Mononuclear cell (primary cell): ENCODE data around the gene THADA. TPM values are rescaled to one million over a fixed set of nuclear protein-coding genes. Genes with fewer than 3 reads are reported as not detected.

Experiments used
- H3K27me3 ChIP-seq: 2 replicates; pipeline ENCODE4 v1.6.0; 2011; ENCODE audit warnings: low read length, control low read depth; ENCODE audit not compliant: insufficient read depth
- H3K4me1 ChIP-seq: 2 replicates; pipeline ENCODE4 v1.5.1; 2011; ENCODE audit warnings: mild to moderate bottlenecking, low read length, control low read depth; ENCODE audit not compliant: insufficient read depth
- H3K4me3 ChIP-seq: 2 replicates; pipeline ENCODE4 v1.5.1; 2011; ENCODE audit warnings: mild to moderate bottlenecking, low read length, moderate library complexity
- H3K9me3 ChIP-seq: 2 replicates; pipeline ENCODE4 v1.5.1; 2011; ENCODE audit warnings: low read depth, mild to moderate bottlenecking, control low read depth, low read length
- total RNA-seq: library from RNA; depleted of rRNA; stranded (reverse); fragments of >200 nt; gene quantifications from one replicate; pipeline ENCODE4 v1.2.3, GENCODE V29; 2012

THADA gene
- total RNA-seq, 1 donor, result 25.5 TPM

DNA sequence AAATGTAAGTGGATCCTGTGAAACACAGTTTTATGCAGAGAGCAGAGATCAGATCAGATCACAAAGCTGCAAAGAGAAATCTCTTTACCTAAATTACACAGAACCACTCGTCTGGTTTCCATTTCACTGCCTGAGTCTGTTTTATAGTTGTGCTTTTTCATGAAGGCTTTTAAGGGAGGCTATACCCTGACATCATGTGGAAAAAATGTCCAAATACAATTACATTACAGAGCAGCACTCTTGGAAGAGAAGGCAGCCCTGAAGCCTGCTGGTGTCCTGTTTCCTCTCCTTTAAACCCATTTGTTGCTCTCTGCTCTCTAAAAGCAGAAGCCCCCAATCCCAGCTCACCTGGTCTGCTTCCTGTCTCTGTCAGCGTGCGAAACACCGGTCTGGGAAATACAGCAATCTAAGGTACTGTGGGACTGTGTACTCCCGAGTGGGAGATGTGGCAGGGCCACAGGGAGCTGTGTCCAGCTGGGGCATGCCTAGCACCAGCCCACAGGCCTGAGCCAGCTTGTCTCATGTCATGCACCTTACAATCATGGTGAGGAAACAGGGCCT is 344.6 kb downstream of the THADA start:
- H3K4me3 ChIP-seq, result no peak overlapping the region
- no peaks in the 10 kb centered on the region for H3K4me1 ChIP-seq
- no peaks in the 10 kb centered on the region for H3K9me3 ChIP-seq
- H3K27me3 ChIP-seq, result no peaks in the 10 kb centered on the region

DNA sequence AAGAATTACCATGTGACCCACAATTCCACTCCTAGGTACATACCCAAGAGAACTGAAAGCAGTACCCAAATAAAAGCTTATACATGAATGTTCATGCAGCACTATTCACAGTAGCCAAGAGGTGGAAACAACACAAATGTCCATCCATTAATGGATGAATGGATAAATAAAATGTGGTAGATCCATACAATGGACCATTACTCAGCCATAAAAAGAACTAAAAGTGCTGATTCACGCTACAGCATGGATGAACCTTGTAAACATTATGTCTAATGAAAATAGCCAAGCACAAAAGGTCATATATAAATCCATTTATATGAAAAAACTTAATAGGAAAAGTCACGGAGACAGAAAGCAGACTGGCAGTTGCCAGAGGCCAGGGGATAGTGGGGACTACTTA is 345.8 kb downstream of the THADA start:
- no peaks in the 10 kb centered on the region for H3K27me3 ChIP-seq
- H3K4me3 ChIP-seq, result no peak overlapping the region
- peaks cover 1% of the 10 kb centered on the region for H3K4me1 ChIP-seq
- no peaks in the 10 kb centered on the region for H3K9me3 ChIP-seq

DNA sequence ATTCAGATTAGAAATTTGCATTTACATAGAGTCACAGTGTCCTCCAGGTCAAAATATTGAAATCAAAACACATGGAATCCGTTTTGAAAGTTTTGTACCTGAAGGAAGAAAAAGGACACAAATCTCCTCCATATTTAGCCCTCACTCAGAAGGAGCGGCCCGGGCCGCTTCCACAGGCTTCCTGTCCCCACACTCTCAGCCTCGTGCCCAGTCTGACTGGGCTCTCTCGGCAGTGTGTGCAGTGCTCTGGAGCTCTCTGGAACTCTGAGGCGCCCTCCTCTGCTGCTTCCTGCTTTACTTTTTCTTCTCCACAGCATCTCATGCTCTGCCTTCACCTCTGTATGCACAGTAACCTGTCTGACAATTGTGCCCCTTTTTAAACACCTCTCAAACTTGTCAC is 347.2 kb downstream of the THADA start:
- Histone ChIP-seq H3K27me3 (no peaks in the 10 kb centered on the region), H3K9me3 (no peaks in the 10 kb centered on the region), H3K4me1 (peaks cover 7% of the 10 kb centered on the region), H3K4me3 (no peak overlapping the region)

DNA sequence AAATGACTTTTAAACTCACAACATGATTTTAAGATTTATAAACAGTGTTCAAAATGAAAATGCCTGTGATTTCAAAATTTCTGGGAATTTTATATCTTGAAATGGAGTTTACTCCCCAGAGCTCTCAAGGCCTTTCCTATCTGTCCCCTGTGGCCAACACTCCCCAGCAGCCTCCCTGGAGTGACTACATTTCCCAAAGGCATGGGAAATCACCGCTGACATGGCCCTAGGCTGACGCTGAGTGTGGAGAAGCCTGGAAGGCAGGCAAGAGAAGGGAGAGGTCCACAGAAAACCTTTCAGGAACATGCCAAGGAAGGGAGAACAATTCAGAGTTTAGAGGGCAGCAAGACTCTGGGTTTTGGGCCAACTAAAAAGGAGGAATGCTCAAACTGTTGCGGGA is 349.2 kb downstream of the THADA start:
- no peaks in the 10 kb centered on the region for H3K9me3 ChIP-seq
- H3K27me3 ChIP-seq, result no peaks in the 10 kb centered on the region
- H3K4me1 ChIP-seq, result peaks cover 7% of the 10 kb centered on the region
- H3K4me3 ChIP-seq, result no peak overlapping the region

DNA sequence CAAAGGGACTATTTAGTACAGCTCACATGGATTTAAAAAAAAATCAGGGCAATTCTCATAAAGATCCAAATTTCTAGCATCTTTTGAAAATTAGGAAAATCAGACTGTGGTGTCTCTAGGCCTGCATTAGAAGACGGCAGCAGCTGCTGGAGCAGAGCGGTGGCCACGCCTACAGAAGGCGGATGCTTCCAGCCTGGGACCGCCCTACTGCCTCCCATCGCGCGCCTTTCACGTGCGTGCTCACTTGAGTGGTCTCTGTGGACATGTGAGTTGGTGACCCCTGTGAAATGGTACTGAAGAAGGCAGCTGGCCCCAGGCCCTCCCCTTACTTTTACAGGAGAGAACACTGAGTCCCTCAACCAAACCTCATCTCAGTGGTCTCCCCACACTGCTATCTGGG is 354.3 kb downstream of the THADA start:
- no peaks in the 10 kb centered on the region for H3K9me3 ChIP-seq
- no peak overlapping the region for H3K4me3 ChIP-seq
- H3K27me3 ChIP-seq, result no peaks in the 10 kb centered on the region
- H3K4me1 ChIP-seq, result peaks cover 52% of the 10 kb centered on the region

DNA sequence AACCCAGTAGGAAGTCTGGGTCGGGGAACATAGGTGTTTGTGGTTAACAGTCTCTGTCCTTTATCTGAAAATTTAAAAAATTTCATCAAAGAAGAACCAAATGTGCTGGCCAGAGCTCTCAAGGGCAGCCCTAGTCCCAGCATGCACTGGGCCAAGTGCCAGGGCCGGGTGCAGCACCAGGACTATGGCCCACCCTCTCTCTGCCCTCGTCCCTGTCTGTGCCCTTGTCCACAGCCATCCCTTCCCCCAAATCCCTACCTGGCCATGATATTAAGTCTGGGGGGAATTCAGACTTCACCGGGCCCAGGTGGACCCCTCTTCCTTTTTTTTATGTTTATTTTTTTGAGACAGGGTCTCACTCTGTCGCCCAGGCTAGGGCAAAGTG is 355.1 kb downstream of the THADA start:
- no peaks in the 10 kb centered on the region for H3K9me3 ChIP-seq
- peaks cover 60% of the 10 kb centered on the region for H3K4me1 ChIP-seq
- H3K4me3 ChIP-seq, result no peak overlapping the region
- H3K27me3 ChIP-seq, result no peaks in the 10 kb centered on the region

DNA sequence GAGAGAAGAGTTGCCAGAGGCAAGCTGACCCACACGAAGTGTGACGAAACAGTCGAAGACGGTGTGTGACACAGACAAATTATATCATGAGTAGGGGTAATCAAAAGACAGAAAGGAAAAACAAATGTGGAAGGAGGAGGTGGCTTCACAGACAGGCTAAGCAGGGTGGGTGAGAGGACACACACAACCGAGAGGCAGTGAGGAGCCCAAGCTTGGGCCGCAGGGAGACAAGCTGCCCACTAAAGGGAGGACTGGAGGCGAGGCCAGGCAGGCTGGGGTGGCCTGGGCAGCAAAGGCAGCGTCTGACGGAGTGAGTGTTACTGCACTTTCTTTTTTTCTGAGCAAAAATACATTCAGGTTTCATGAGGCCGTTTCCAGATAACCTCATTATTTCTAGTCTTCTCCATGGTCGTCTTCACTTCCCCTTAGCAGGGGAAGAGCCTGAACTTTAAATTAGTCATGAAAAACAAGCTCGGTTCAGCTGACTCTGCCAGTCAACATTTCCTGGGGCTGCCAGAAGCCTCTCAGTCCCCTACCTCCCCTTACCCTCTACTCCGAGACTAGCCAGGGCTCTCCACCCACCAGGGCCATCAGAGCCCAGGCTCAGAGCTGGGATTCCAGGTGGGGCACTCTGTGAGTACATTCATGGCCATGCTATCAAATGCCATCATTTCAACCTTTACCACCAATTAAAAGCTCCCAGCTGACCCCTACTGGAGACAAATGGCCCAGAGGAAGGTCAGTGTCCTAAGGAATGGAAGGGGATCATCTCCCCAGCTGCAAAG is 355.7 kb downstream of the THADA start:
- Histone ChIP-seq H3K4me1 (peaks cover 66% of the 10 kb centered on the region), H3K27me3 (no peaks in the 10 kb centered on the region), H3K4me3 (no peak overlapping the region), H3K9me3 (no peaks in the 10 kb centered on the region)

DNA sequence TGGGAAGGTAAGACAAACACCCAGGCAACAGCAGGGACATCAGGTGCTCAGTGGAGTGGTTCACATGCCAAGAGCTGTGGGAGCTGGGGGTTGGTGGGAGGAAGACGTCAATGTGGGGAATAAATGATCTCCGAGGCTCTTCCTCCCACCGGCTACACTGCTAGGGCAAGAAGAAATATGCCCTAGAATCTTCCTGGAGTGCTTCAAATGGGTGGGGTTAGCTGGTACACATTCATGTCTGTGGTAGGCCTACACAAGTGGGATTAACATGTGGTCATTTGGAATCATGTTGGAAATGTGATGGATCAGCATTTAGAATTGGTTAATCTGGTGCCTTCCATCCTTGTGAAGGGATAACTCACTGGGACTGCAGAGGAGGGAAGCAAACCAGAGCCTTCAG is 357.0 kb downstream of the THADA start:
- Histone ChIP-seq H3K27me3 (no peaks in the 10 kb centered on the region), H3K4me3 (no peak overlapping the region), H3K4me1 (peaks cover 73% of the 10 kb centered on the region), H3K9me3 (no peaks in the 10 kb centered on the region)

DNA sequence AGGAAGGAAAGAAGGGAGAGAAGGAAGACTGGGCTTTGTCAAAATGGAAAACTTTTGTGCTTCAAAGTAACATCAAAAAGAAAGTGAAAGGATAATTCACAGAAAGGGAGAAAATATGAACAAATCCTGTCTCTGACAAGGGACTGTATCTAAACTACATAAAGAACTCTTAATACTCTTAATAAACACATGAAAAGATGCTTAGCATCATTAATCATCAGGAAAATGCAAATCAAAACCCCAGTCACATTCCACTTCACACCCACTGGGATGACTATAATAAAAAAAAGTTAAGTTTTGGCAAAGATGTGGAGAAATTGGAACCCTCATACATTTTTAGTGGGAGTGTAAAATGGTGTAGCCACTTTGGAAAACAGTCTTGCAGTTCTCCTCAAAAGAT is 357.7 kb downstream of the THADA start:
- Histone ChIP-seq H3K4me1 (peaks cover 79% of the 10 kb centered on the region), H3K9me3 (no peaks in the 10 kb centered on the region), H3K4me3 (no peak overlapping the region), H3K27me3 (no peaks in the 10 kb centered on the region)

DNA sequence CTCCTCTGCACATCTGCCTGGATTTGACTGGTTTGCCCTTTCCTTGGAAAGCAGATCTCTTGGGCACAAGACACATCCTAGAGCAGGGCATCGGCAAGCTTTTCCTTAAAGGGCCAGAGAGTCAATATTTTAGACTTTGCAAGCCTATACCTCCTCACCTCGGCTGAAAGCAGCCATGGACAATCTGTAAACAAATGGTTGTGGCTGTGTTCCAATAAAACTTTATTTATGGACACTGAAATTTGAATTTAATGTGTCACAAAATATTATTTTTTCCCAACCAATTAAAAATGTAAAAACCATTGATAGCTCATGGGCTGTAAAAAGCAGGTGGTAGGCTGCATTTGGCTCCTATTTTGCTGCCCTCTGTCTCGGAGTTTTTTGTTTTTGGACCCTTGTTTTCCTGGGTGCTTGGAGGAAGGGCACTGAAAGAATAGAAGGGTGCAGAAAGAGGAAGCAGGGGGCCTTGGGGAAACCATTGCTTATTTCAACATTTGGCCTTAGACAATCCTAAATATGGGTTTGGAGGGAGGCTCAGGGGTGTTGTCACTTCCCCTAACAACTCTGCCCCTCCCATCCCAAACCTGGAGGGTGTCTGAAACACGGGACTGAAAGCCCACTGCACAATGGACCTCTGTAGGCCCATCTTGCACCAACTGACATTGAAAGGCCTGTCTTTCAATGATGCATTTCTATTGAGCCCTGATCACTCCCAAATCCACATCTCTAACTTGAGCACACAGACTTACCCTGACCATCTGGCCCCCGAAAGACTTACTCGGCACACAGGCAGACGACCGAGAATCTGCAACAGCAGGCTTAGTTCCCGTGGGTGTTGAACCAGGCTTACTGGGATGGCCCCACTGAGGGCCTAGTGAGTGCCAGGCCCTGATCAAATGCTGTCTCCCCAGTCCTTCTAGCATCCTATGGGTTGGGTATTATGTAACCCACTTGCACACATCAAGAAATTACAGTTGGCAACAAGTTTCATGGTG is 362.3 kb downstream of the THADA start:
- H3K4me1 ChIP-seq, result peaks cover 97% of the 10 kb centered on the region
- H3K27me3 ChIP-seq, result no peaks in the 10 kb centered on the region
- no peak overlapping the region for H3K4me3 ChIP-seq
- H3K9me3 ChIP-seq, result no peaks in the 10 kb centered on the region

DNA sequence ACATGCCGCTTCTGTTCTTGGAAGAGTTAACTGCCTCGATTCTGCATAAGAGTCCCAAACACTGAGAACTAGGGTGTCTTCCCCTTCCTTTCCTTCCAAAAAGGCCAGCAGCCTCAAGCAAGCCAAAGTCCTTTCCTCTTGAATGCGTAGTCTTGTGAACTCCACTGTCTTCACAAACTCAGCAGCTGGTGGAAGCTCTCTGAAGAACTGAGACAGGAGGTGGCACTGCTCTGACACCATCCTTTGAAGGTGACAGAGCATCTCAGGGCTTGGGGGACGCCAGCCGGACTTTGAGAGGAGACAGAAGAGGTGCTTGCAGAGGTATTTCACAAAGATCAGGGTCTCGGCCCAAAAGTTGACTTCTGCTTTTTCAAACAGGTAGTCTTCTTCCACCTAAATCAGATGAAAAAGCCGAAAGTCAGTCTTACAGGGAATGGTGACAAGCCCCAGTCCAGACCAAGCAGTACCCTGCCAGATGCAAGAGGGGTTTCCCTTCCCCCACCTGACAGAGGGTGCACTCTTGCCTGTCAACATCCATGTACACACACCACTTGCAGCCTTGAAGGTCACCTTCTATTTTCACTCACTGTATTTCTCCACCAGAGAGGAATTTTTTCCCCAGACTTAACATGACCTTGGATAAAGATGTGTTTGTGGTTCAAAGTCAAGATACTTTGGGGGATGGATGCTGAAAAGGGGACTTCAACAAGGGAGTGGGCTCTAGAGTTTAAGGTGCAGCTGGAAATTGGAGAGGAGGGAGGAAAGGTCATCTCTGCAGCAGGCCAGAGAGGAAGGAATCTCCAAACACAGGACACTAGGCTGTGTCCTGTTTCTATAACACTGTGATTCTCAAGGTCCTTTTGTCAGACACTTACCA is 364.6 kb downstream of the THADA start:
- Histone ChIP-seq H3K4me3 (no peak overlapping the region), H3K4me1 (peaks cover 86% of the 10 kb centered on the region), H3K9me3 (no peaks in the 10 kb centered on the region), H3K27me3 (no peaks in the 10 kb centered on the region)

DNA sequence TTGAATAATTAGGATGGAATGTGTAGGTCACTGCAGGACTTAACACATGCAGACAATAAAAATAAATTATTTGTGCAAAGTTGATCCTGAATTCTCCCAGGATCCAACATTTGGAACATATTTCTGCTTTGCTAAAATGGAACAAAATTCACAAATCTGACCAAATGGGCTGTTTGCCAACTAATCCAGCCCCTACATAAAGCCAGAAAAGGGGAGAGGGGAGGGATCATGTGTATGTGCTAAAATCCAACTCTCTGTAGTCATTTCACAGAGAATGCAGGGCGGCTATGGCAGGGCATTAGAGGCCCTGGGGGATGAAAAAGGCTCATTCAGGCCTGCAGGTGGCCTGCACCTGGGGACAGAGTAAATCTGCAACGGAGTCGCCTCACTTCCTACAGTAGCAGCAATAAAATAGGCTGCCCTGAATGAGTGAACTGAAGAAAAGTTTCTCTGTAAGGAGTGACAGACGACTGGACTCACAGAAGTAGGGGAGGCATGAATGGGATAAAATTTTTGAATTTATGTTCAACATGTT is 365.4 kb downstream of the THADA start:
- Histone ChIP-seq H3K27me3 (no peaks in the 10 kb centered on the region), H3K4me1 (peaks cover 78% of the 10 kb centered on the region), H3K4me3 (no peak overlapping the region), H3K9me3 (no peaks in the 10 kb centered on the region)

DNA sequence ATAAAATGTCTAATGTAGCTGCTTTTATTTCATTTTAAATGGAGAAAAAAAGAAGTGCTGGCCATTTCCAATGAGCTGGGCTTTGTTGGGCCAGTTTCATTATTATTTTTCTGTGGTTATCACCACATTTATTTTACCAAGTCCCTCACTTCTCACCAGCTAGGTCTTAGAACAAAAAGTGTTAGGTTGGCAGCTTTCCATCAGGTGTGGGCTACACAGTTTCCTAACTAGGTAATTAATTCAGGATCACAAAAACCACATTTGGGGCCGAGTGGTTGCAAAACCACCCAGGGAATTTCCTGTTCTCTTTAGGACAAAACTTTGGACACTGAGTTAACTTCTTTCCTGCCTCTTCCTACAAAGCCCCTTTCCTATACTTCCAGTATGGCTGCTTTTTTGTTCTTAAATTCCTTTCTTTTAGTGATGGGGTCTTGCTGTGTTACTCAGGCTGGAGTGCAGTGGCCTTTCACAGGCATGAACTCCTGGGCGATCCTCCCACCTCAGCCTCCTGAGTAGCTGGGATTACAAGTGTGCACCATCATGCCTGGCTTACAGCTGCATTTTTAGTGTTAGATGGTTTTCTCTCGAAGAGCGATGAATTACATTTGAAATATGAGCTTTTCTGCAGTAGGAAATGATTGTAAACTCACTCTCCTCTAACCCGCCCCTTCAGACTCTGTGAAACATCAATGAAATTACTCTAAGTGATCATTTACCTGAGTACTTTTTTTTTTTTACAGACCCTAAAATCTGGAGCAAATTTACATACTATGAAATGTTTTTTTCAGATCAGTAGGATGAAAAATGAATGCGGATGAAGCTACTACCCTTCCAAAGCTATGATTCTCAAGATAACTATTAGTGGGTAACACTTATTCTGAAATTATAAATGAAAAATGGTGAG is 366.8 kb downstream of the THADA start:
- Histone ChIP-seq H3K27me3 (no peaks in the 10 kb centered on the region), H3K9me3 (no peaks in the 10 kb centered on the region), H3K4me3 (no peak overlapping the region), H3K4me1 (peaks cover 64% of the 10 kb centered on the region)
